SK-N-SH (cell line): ENCODE data around the gene MNS1. TPM values are rescaled to one million over a fixed set of nuclear protein-coding genes. Genes with fewer than 3 reads are reported as not detected.
A peak's percentile ranks its signal among the peaks of the same experiment; 100 is the strongest.

Experiments used
- CTCF ChIA-PET: fragments of 300-600, 350-600 bp; formaldehyde crosslinking; extraction: SDS; loops from one replicate; lab custom pipeline; 2021; lab: Yijun Ruan, JAX
- POLR2A ChIA-PET: fragments of 350-600 bp; sonication (Branson Sonifier 250); formaldehyde crosslinking; extraction: SDS; loops from one replicate; lab custom pipeline; 2020; ENCODE audit warnings: antibody characterized with exemption, inconsistent platforms; lab: Yijun Ruan, JAX
- DNase-seq: peaks from one replicate; pipeline ENCODE4 v3.0.0; 2012
- H2AFZ ChIP-seq: fragments of 200-600 bp; sonication (generic); 2 replicates; pipeline ENCODE4 v1.8.1; 2016; ENCODE audit warnings: antibody characterized with exemption, mild to moderate bottlenecking, low read depth
- H3F3A ChIP-seq: fragments of 200-600 bp; sonication (generic); replicated peaks from 2 replicates; pipeline ENCODE3; 2016; ENCODE audit warnings: antibody characterized with exemption, mild to moderate bottlenecking; ENCODE audit not compliant: insufficient read depth
- H3K27ac ChIP-seq, 2 experiments: fragments of 200-500 bp in 1 of 2; fragments of 200-600 bp in 1 of 2; sonication (Bioruptor generic) in 1 of 2; sonication (generic), shearing (Covaris generic) in 1 of 2; 2 replicates each; pipeline versions ENCODE4 v1.5.1 to v1.6.1; 2014 to 2016; ENCODE audit warnings: low read depth in 2 of 2, inconsistent platforms in 1 of 2, low read length in 1 of 2, mild to moderate bottlenecking in 1 of 2, mixed read lengths in 1 of 2
- H3K27me3 ChIP-seq: fragments of 200-600 bp; sonication (generic), shearing (Covaris generic); 2 replicates; pipeline ENCODE4 v1.6.1; 2016; ENCODE audit warnings: mixed run types; ENCODE audit not compliant: insufficient read depth
- H3K36me3 ChIP-seq, 2 experiments: fragments of 200-500 bp in 1 of 2; fragments of 200-600 bp in 1 of 2; sonication (Bioruptor generic) in 1 of 2; sonication (generic) in 1 of 2; replicated peaks in 1 of 2; 2 replicates each; pipeline versions ENCODE3 to v1.5.1; 2014 to 2016; ENCODE audit warnings: low read length in 1 of 2, mild to moderate bottlenecking in 1 of 2; ENCODE audit not compliant: insufficient read depth in 2 of 2, control insufficient read depth in 1 of 2
- H3K4me1 ChIP-seq, 2 experiments: fragments of 200-500 bp in 1 of 2; fragments of 200-600 bp in 1 of 2; sonication (Bioruptor generic) in 1 of 2; sonication (generic), shearing (Covaris generic) in 1 of 2; 2 replicates each; pipeline versions ENCODE4 v1.5.1 to v1.6.1; 2014 to 2016; ENCODE audit warnings: low read depth in 1 of 2, low read length in 1 of 2, mixed run types in 1 of 2; ENCODE audit not compliant: insufficient read depth in 2 of 2, control insufficient read depth in 1 of 2
- H3K4me2 ChIP-seq: fragments of 200-600 bp; sonication (generic), shearing (Covaris generic); 2 replicates; pipeline ENCODE4 v1.6.1; 2017; ENCODE audit warnings: mixed run types
- H3K4me3 ChIP-seq, 2 experiments: fragments of 200-500 bp in 1 of 2; fragments of 200-600 bp in 1 of 2; sonication (Bioruptor generic) in 1 of 2; sonication (generic), shearing (Covaris generic) in 1 of 2; 2 replicates each; pipeline versions ENCODE4 v1.5.1 to v1.8.1; 2014 to 2016; ENCODE audit warnings: low read depth in 2 of 2, inconsistent platforms in 1 of 2, low read length in 1 of 2, mild to moderate bottlenecking in 1 of 2, mixed read lengths in 1 of 2, moderate library complexity in 1 of 2
- H3K79me2 ChIP-seq: fragments of 200-600 bp; sonication (generic); 2 replicates; pipeline ENCODE4 v1.8.1; 2017; ENCODE audit warnings: mild to moderate bottlenecking; ENCODE audit not compliant: insufficient read depth
- H3K9ac ChIP-seq: fragments of 200-600 bp; sonication (generic); 2 replicates; pipeline ENCODE4 v1.6.1; 2017; ENCODE audit warnings: mixed run types
- H3K9me2 ChIP-seq: fragments of 200-600 bp; sonication (generic); 2 replicates; pipeline ENCODE4 v1.6.1; 2017; ENCODE audit warnings: mixed run types
- H3K9me3 ChIP-seq: fragments of 200-600 bp; sonication (generic); 2 replicates; pipeline ENCODE4 v1.6.1; 2017; ENCODE audit warnings: mixed run types, mild to moderate bottlenecking, moderate library complexity
- H4K20me1 ChIP-seq: fragments of 200-600 bp; sonication (generic); 2 replicates; pipeline ENCODE4 v1.6.1; 2017; ENCODE audit warnings: mild to moderate bottlenecking, mixed run types; ENCODE audit not compliant: insufficient read depth
- CHD2 ChIP-seq: fragments of 150-350 bp; IDR thresholded peaks from 2 replicates; pipeline ENCODE4 v1.6.1; 2018; ENCODE audit warnings: low read length; ENCODE audit not compliant: partially characterized antibody
- CTCF ChIP-seq: fragments of 200-600 bp; sonication (generic); IDR thresholded peaks from 2 replicates; pipeline ENCODE4 v1.6.1; 2017; ENCODE audit warnings: antibody characterized with exemption, mild to moderate bottlenecking, moderate library complexity
- ELF1 ChIP-seq: IDR thresholded peaks from 2 replicates; pipeline ENCODE4 v1.4.0; 2012
- FOSL2 ChIP-seq: IDR thresholded peaks from 2 replicates; pipeline ENCODE4 v1.4.0; 2012; ENCODE audit warnings: low read depth, mild to moderate bottlenecking, moderate library complexity, borderline replicate concordance
- GABPA ChIP-seq: IDR thresholded peaks from 2 replicates; pipeline ENCODE4 v1.4.0; 2012; ENCODE audit warnings: low read depth, mild to moderate bottlenecking
- JUND ChIP-seq: IDR thresholded peaks from 2 replicates; pipeline ENCODE4 v1.4.0; 2012
- MAX ChIP-seq: IDR thresholded peaks from 2 replicates; pipeline ENCODE4 v1.4.0; 2012; ENCODE audit warnings: low read depth
- NFIC ChIP-seq: IDR thresholded peaks from 2 replicates; pipeline ENCODE4 v1.4.0; 2012; ENCODE audit warnings: borderline replicate concordance
- PBX3 ChIP-seq: IDR thresholded peaks from 2 replicates; pipeline ENCODE4; 2012
- POLR2AphosphoS5 ChIP-seq: IDR thresholded peaks from 2 replicates; pipeline ENCODE4 v1.6.1; 2012; ENCODE audit warnings: low read depth, low read length
- RAD21 ChIP-seq: IDR thresholded peaks from 2 replicates; pipeline ENCODE4 v1.6.1; 2012; ENCODE audit warnings: mild to moderate bottlenecking, low read length
- RCOR1 ChIP-seq: fragments of 150-350 bp; IDR thresholded peaks from 2 replicates; pipeline ENCODE4 v1.6.1; 2017; ENCODE audit warnings: antibody characterized with exemption, low read length
- RXRA ChIP-seq: IDR thresholded peaks from 2 replicates; pipeline ENCODE4 v1.4.0; 2012; ENCODE audit warnings: low read depth, mild to moderate bottlenecking, borderline replicate concordance
- SIN3A ChIP-seq: IDR thresholded peaks from 2 replicates; pipeline ENCODE4 v1.6.1; 2012; ENCODE audit warnings: low read depth, mild to moderate bottlenecking, low read length, moderate library complexity, borderline replicate concordance
- SMC3 ChIP-seq: IDR thresholded peaks from 2 replicates; pipeline ENCODE4 v1.6.1; 2012; ENCODE audit warnings: low read depth, low read length, improper control_type of control experiment
- WGBS: methylation state at CpG from one replicate; pipeline ENCODE4 v1.1.6; 2017; ENCODE audit warnings: low lambda C conversion rate; 5-methylcytosine and 5-hydroxymethylcytosine counted together
- polyA plus RNA-seq, 3 experiments: library from polyadenylated mRNA; depleted of rRNA; stranded (reverse); fragments of >200 nt; gene quantifications; 2 replicates each; pipeline ENCODE4 v1.2.3, GENCODE V29; 2012

Gene MNS1
- polyA plus RNA-seq, 1 of the 3 experiments (the other 2 are of a cell fraction): 0.90 TPM

- TF ChIP-seq RXRA (no peak), PBX3 (no peak), POLR2AphosphoS5 (no peak), GABPA (no peak), RAD21 (no peak), CHD2 (no peak), MAX (no peak), SIN3A (no peak), NFIC (no peak), RCOR1 (no peak)
- Histone ChIP-seq H3K9me3 (no peaks in the 10 kb centered on the region), H3K36me3 (no peaks in the 10 kb centered on the region), H2AFZ (no peak overlapping the region), H3K27ac (no peak overlapping the region), H3K27me3 (no peaks in the 10 kb centered on the region), H4K20me1 (no peaks in the 10 kb centered on the region), H3K4me1 (no peaks in the 10 kb centered on the region), H3K4me3 (no peak overlapping the region), H3K9me2 (no peaks in the 10 kb centered on the region), H3K79me2 (no peaks in the 10 kb centered on the region), H3K9ac (no peak overlapping the region), H3F3A (no peaks in the 10 kb centered on the region), H3K4me2 (no peak overlapping the region)
- CTCF ChIA-PET: interaction anchor here (0.8 to 7.0 kb wide), 17 partner anchors 9 to 1050 kb away, joined by 3 to 118 read pairs (median 7); partner anchors contain the start of gene MNS1
- POLR2A ChIA-PET: no interaction called here
- no peak for DNase-seq
- WGBS: 62% methylated on average over 3 of the region's 3 CpGs
Measured at GRCh38 chr15:56492236-56492635, 27.3 kb upstream of the MNS1 start.

GRCh38 chr15:56491110-56491722 lies 26.3 kb upstream of the MNS1 start:
- ChIA-PET POLR2A (no interaction called here), CTCF (interaction anchor here (0.5 to 7.0 kb wide), 76 partner anchors 8 to 1056 kb away, joined by 3 to 118 read pairs (median 4); partner anchors contain the start of gene MNS1)
- WGBS: 31% methylated on average over 5 of the region's 5 CpGs

More at GRCh38 chr15:56491110-56491722, 26.3 kb upstream of the MNS1 start:
- Histone ChIP-seq H3K4me2 (no peak overlapping the region), H3K36me3 (no peaks in the 10 kb centered on the region), H3K9me2 (no peaks in the 10 kb centered on the region), H4K20me1 (no peaks in the 10 kb centered on the region), H2AFZ (no peak overlapping the region), H3K9me3 (no peaks in the 10 kb centered on the region), H3K4me1 (no peaks in the 10 kb centered on the region), H3K27ac (no peak overlapping the region), H3K4me3 (no peak overlapping the region), H3K27me3 (no peaks in the 10 kb centered on the region), H3K79me2 (no peaks in the 10 kb centered on the region), H3K9ac (no peak overlapping the region), H3F3A (no peaks in the 10 kb centered on the region)
- no peak for TF ChIP-seq FOSL2
- peak; percentile 94 for TF ChIP-seq CTCF
- TF ChIP-seq ELF1: no peak
- TF ChIP-seq JUND: no peak
- peak; percentile 80 for TF ChIP-seq RAD21
- peak; percentile 68 for TF ChIP-seq SMC3
- TF ChIP-seq MAX: no peak
- TF ChIP-seq CHD2: no peak
- peak; percentile 71 for DNase-seq
